Trophoblast cell (in vitro differentiated cells and primary cell): ENCODE measurements around the gene PDE4D.

ENCODE experiments used
- DNase-seq, 2 donors: peaks; one replicate each; pipeline ENCODE4 v3.0.0-alpha.2; 2016
- H2AFZ ChIP-seq: 2 replicates; pipeline ENCODE4 v1.6.1; 2013; ENCODE audit warnings: low read length, moderate library complexity, mild to moderate bottlenecking; ENCODE audit not compliant: insufficient read depth, poor library complexity
- H2AK5ac ChIP-seq: 2 replicates; pipeline ENCODE4 v1.6.1; 2013; ENCODE audit warnings: mild to moderate bottlenecking, low read length
- H2BK120ac ChIP-seq: 2 replicates; pipeline ENCODE4 v1.6.1; 2013; ENCODE audit warnings: low read length, mild to moderate bottlenecking, moderate library complexity; ENCODE audit not compliant: insufficient read depth, poor library complexity
- H2BK12ac ChIP-seq: 2 replicates; pipeline ENCODE4 v1.6.1; 2013; ENCODE audit warnings: mild to moderate bottlenecking, low read length, moderate library complexity
- H2BK5ac ChIP-seq: 2 replicates; pipeline ENCODE4 v1.6.1; 2013; ENCODE audit warnings: low read length, low read depth, moderate library complexity, mild to moderate bottlenecking; ENCODE audit not compliant: poor library complexity
- H3K14ac ChIP-seq: 2 replicates; pipeline ENCODE4 v1.6.1; 2013; ENCODE audit warnings: mild to moderate bottlenecking, low read length
- H3K18ac ChIP-seq: 2 replicates; pipeline ENCODE4 v1.6.1; 2013; ENCODE audit warnings: mild to moderate bottlenecking, low read length
- H3K23ac ChIP-seq: 2 replicates; pipeline ENCODE4 v1.6.1; 2013; ENCODE audit warnings: low read length
- H3K27ac ChIP-seq: 2 replicates; pipeline ENCODE4 v1.5.1; 2013; ENCODE audit warnings: low read depth, mild to moderate bottlenecking, inconsistent platforms, low read length, moderate library complexity
- H3K27me3 ChIP-seq: 2 replicates; pipeline ENCODE4 v1.6.1; 2013; ENCODE audit warnings: inconsistent platforms, mild to moderate bottlenecking, low read length, moderate library complexity; ENCODE audit not compliant: insufficient read depth
- H3K36me3 ChIP-seq, 2 experiments: 1 replicate in 1 of 2; 2 replicates in 1 of 2; pipeline ENCODE4 v1.6.1; 2013; ENCODE audit warnings: low read length in 2 of 2, mild to moderate bottlenecking in 2 of 2, moderate library complexity in 1 of 2; ENCODE audit not compliant: insufficient read depth in 2 of 2, control insufficient read depth in 1 of 2
- H3K4ac ChIP-seq: 2 replicates; pipeline ENCODE4 v1.6.1; 2013; ENCODE audit warnings: low read depth, mild to moderate bottlenecking, low read length, moderate library complexity
- H3K4me1 ChIP-seq, 2 experiments: 1 replicate in 1 of 2; 2 replicates in 1 of 2; pipeline ENCODE4 v1.6.1; 2013; ENCODE audit warnings: low read length in 2 of 2, mild to moderate bottlenecking in 2 of 2, moderate library complexity in 1 of 2; ENCODE audit not compliant: insufficient read depth in 2 of 2, control insufficient read depth in 1 of 2
- H3K4me2 ChIP-seq: 2 replicates; pipeline ENCODE4 v1.6.1; 2013; ENCODE audit warnings: inconsistent platforms, mild to moderate bottlenecking, low read length, moderate library complexity
- H3K4me3 ChIP-seq: 2 replicates; pipeline ENCODE4 v1.5.1; 2013; ENCODE audit warnings: mild to moderate bottlenecking, low read depth, low read length, inconsistent platforms
- H3K79me1 ChIP-seq: one replicate; pipeline ENCODE4 v1.6.1; 2013; ENCODE audit warnings: low read length
- H3K79me2 ChIP-seq: 2 replicates; pipeline ENCODE4 v1.6.1; 2013; ENCODE audit warnings: low read length, mild to moderate bottlenecking; ENCODE audit not compliant: control insufficient read depth, insufficient read depth, poor library complexity
- H3K9ac ChIP-seq: 2 replicates; pipeline ENCODE4 v1.6.1; 2013; ENCODE audit warnings: mild to moderate bottlenecking, low read length
- H3K9me3 ChIP-seq: 2 replicates; pipeline ENCODE4 v1.6.1; 2013; ENCODE audit warnings: low read depth, mild to moderate bottlenecking, control low read depth, inconsistent platforms, low read length; ENCODE audit not compliant: insufficient read depth
- H4K12ac ChIP-seq: 2 replicates; pipeline ENCODE4 v1.6.1; 2013; ENCODE audit warnings: low read depth, mild to moderate bottlenecking, low read length, moderate library complexity
- H4K8ac ChIP-seq: 2 replicates; pipeline ENCODE4 v1.6.1; 2013; ENCODE audit warnings: low read depth, mild to moderate bottlenecking, low read length, moderate library complexity
- H4K91ac ChIP-seq: one replicate; pipeline ENCODE4 v1.6.1; 2013; ENCODE audit warnings: low read depth, mild to moderate bottlenecking, low read length, moderate library complexity
- WGBS: extraction: QIAGEN DNeasy Blood & Tissue Kit; methylation state at CpG from one replicate; pipeline ENCODE4 v1.1.7; 2013; ENCODE audit warnings: missing lambda C conversion rate; ENCODE audit not compliant: insufficient read length, insufficient coverage; ENCODE audit errors: extremely low coverage; 5-methylcytosine and 5-hydroxymethylcytosine counted together

The PDE4D gene

GRCh38 chr5:59190746-59191145 lies 702.8 kb downstream of the PDE4D start:
- no peak overlapping the region for H3K23ac ChIP-seq
- no peak overlapping the region for H3K4me3 ChIP-seq
- H3K79me1 ChIP-seq = no peaks in the 10 kb centered on the region
- H3K4ac ChIP-seq = no peak overlapping the region
- no peak overlapping the region for H3K4me2 ChIP-seq
- WGBS = no CpG with 5 or more reads among the region's 1 CpG
- no peak overlapping the region for H3K27ac ChIP-seq
- H2BK12ac ChIP-seq = no peak overlapping the region
- no peaks in the 10 kb centered on the region for H3K36me3 ChIP-seq
- no peak overlapping the region for H2AK5ac ChIP-seq
- no peak overlapping the region for H2BK5ac ChIP-seq
- no peaks in the 10 kb centered on the region for H3K79me2 ChIP-seq
- DNase-seq = no peak
- H2BK120ac ChIP-seq = no peak overlapping the region
- no peak overlapping the region for H2AFZ ChIP-seq
- no peak overlapping the region for H4K91ac ChIP-seq
- H4K12ac ChIP-seq = no peak overlapping the region
- no peaks in the 10 kb centered on the region for H3K27me3 ChIP-seq
- no peak overlapping the region for H3K18ac ChIP-seq
- no peak overlapping the region for H3K14ac ChIP-seq
- no peak overlapping the region for H3K9ac ChIP-seq
- H3K4me1 ChIP-seq = no peaks in the 10 kb centered on the region
- no peaks in the 10 kb centered on the region for H3K9me3 ChIP-seq
- H4K8ac ChIP-seq = no peak overlapping the region

- no peak overlapping the region for H4K91ac ChIP-seq
- no peak overlapping the region for H4K12ac ChIP-seq
- no CpG with 5 or more reads among the region's 7 CpGs for WGBS
- H3K14ac ChIP-seq = no peak overlapping the region
- H3K27me3 ChIP-seq = no peaks in the 10 kb centered on the region
- no peak overlapping the region for H3K4me3 ChIP-seq
- H3K27ac ChIP-seq = no peak overlapping the region
- no peak overlapping the region for H2BK120ac ChIP-seq
- no peak overlapping the region for H3K9ac ChIP-seq
- H3K18ac ChIP-seq = no peak overlapping the region
- no peak overlapping the region for H3K4ac ChIP-seq
- no peaks in the 10 kb centered on the region for H3K9me3 ChIP-seq
- no peaks in the 10 kb centered on the region for H3K36me3 ChIP-seq
- H3K23ac ChIP-seq = no peak overlapping the region
- H4K8ac ChIP-seq = no peak overlapping the region
- no peak overlapping the region for H2AFZ ChIP-seq
- no peak overlapping the region for H2BK12ac ChIP-seq
- no peaks in the 10 kb centered on the region for H3K4me1 ChIP-seq
- no peak overlapping the region for H3K4me2 ChIP-seq
- no peaks in the 10 kb centered on the region for H3K79me2 ChIP-seq
- H3K79me1 ChIP-seq = no peaks in the 10 kb centered on the region
- no peak overlapping the region for H2AK5ac ChIP-seq
- DNase-seq = no peak
- H2BK5ac ChIP-seq = no peak overlapping the region
Measured at GRCh38 chr5:59189472-59190244, 703.9 kb downstream of the PDE4D start.

GRCh38 chr5:59188419-59189225 lies 704.9 kb downstream of the PDE4D start:
- no CpG with 5 or more reads among the region's 16 CpGs for WGBS
- Histone ChIP-seq H3K79me1 (no peaks in the 10 kb centered on the region), H2BK5ac (no peak overlapping the region), H3K9ac (no peak overlapping the region), H3K4ac (no peak overlapping the region), H4K12ac (no peak overlapping the region), H2BK120ac (no peak overlapping the region), H2AFZ (no peak overlapping the region), H3K14ac (no peak overlapping the region), H3K79me2 (no peaks in the 10 kb centered on the region), H4K8ac (no peak overlapping the region), H3K4me1 (peaks cover 0 to under 1% of the 10 kb centered on the region in 2 experiments), H2AK5ac (no peak overlapping the region), H3K27me3 (no peaks in the 10 kb centered on the region), H3K36me3 (peaks cover 0 to 2% of the 10 kb centered on the region in 2 experiments), H2BK12ac (no peak overlapping the region), H3K18ac (no peak overlapping the region), H3K27ac (no peak overlapping the region), H3K4me3 (no peak overlapping the region), H3K4me2 (no peak overlapping the region), H4K91ac (no peak overlapping the region), H3K9me3 (no peaks in the 10 kb centered on the region), H3K23ac (no peak overlapping the region)
- DNase-seq = peak; percentile 43 to 86

GRCh38 chr5:59187857-59188256 lies 705.7 kb downstream of the PDE4D start:
- H2BK5ac ChIP-seq = no peak overlapping the region
- no peak overlapping the region for H3K18ac ChIP-seq
- no peaks in the 10 kb centered on the region for H3K9me3 ChIP-seq
- no peaks in the 10 kb centered on the region for H3K79me1 ChIP-seq
- no peak overlapping the region for H3K9ac ChIP-seq
- no peak overlapping the region for H3K14ac ChIP-seq
- no peak overlapping the region for H4K12ac ChIP-seq
- no CpG with 5 or more reads among the region's 4 CpGs for WGBS
- no peak overlapping the region for H2AFZ ChIP-seq
- H3K4me2 ChIP-seq = no peak overlapping the region
- no peak overlapping the region for H3K27ac ChIP-seq
- H2AK5ac ChIP-seq = no peak overlapping the region
- no peak overlapping the region for H3K4me3 ChIP-seq
- H3K4ac ChIP-seq = no peak overlapping the region
- H3K23ac ChIP-seq = no peak overlapping the region
- no peak overlapping the region for H2BK120ac ChIP-seq
- H3K4me1 ChIP-seq = peaks cover 0 to 2% of the 10 kb centered on the region in 2 experiments
- H3K79me2 ChIP-seq = no peaks in the 10 kb centered on the region
- H3K27me3 ChIP-seq = no peaks in the 10 kb centered on the region
- H3K36me3 ChIP-seq = peaks cover 0 to 3% of the 10 kb centered on the region in 2 experiments
- no peak overlapping the region for H2BK12ac ChIP-seq
- H4K8ac ChIP-seq = no peak overlapping the region
- no peak overlapping the region for H4K91ac ChIP-seq
- DNase-seq = no peak
